OCI-LY3 (cell line): ENCODE data around the gene CHRM3.

Source experiments
- EZH2phosphoT487 ChIP-seq: fragments of 200-600 bp; shearing (Covaris generic); IDR thresholded peaks from 2 replicates; pipeline ENCODE4 v1.6.1; 2018; ENCODE audit warnings: antibody characterized with exemption, mixed run types, low read depth
- TF ChIP-seq, protein P1 (sequence below): fragments of 200-600, 300-600 bp; sonication (generic); IDR thresholded peaks from 2 replicates; pipeline ENCODE4 v1.5.1; 2014; ENCODE audit warnings: antibody characterized with exemption, low read length, low read depth

DNA sequence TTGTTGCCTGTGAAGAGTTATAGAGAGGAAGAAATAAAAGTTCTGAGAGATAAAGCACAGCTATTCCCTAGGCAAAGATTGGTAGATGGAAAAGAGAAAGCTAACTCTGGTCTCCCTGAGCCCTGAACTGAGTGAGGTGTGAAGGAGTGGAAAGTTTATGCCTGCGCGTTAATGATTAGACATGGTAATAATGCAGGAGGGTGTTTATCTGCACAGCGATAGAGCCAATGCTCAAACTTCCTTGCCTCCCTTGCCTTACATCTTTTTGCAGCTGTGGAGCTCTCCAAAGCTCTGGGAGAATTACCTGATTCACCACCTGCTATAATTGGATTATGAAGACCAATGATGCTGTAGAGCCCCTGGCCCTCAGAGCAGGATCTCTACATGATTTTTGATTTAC lies 32.8 kb upstream of the CHRM3 start:
- TF ChIP-seq, protein P1, sequence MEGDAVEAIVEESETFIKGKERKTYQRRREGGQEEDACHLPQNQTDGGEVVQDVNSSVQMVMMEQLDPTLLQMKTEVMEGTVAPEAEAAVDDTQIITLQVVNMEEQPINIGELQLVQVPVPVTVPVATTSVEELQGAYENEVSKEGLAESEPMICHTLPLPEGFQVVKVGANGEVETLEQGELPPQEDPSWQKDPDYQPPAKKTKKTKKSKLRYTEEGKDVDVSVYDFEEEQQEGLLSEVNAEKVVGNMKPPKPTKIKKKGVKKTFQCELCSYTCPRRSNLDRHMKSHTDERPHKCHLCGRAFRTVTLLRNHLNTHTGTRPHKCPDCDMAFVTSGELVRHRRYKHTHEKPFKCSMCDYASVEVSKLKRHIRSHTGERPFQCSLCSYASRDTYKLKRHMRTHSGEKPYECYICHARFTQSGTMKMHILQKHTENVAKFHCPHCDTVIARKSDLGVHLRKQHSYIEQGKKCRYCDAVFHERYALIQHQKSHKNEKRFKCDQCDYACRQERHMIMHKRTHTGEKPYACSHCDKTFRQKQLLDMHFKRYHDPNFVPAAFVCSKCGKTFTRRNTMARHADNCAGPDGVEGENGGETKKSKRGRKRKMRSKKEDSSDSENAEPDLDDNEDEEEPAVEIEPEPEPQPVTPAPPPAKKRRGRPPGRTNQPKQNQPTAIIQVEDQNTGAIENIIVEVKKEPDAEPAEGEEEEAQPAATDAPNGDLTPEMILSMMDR: no peak
- TF ChIP-seq EZH2phosphoT487: no peak
